Loucy (cell line): Measurements from ENCODE around the gene RAD51B.

Source experiments
- H2AFZ ChIP-seq: fragments of 200-600 bp; sonication (generic); 2 replicates; pipeline ENCODE4 v1.6.0; 2016; ENCODE audit warnings: antibody characterized with exemption, mild to moderate bottlenecking, low read length, moderate library complexity
- H3F3A ChIP-seq: fragments of 200-600 bp; 2 replicates; pipeline ENCODE4 v1.6.0; 2016; ENCODE audit warnings: antibody characterized with exemption, low read depth, mild to moderate bottlenecking
- H3K27me3 ChIP-seq: fragments of 200-600 bp; sonication (generic); 2 replicates; pipeline ENCODE4 v1.6.1; 2014; ENCODE audit warnings: low read length, mild to moderate bottlenecking; ENCODE audit not compliant: insufficient read depth, poor library complexity, severe bottlenecking
- H3K36me3 ChIP-seq: fragments of 200-600 bp; sonication (generic); 2 replicates; pipeline ENCODE4 v1.6.1; 2016; ENCODE audit warnings: low read length; ENCODE audit not compliant: insufficient read depth
- H3K4me1 ChIP-seq: fragments of 200-600 bp; sonication (generic); 2 replicates; pipeline ENCODE4 v1.5.1; 2014; ENCODE audit warnings: low read length, mild to moderate bottlenecking; ENCODE audit not compliant: insufficient read depth, poor library complexity, severe bottlenecking
- H3K4me2 ChIP-seq: fragments of 200-600 bp; sonication (generic); 2 replicates; pipeline ENCODE4 v1.6.0; 2014; ENCODE audit warnings: antibody characterized with exemption, low read length, low read depth, mild to moderate bottlenecking; ENCODE audit not compliant: poor library complexity, severe bottlenecking
- H3K4me3 ChIP-seq: fragments of 200-600 bp; sonication (generic); 2 replicates; pipeline ENCODE4 v1.5.1; 2014; ENCODE audit warnings: low read length, mild to moderate bottlenecking, mixed read lengths; ENCODE audit not compliant: poor library complexity, severe bottlenecking
- H3K79me2 ChIP-seq: fragments of 200-600 bp; sonication (generic); 2 replicates; pipeline ENCODE4 v1.6.1; 2014; ENCODE audit warnings: low read length; ENCODE audit not compliant: insufficient read depth
- H3K9ac ChIP-seq: fragments of 200-600 bp; sonication (generic); 2 replicates; pipeline ENCODE4 v1.6.0; 2014; ENCODE audit warnings: mild to moderate bottlenecking, low read depth, low read length, moderate library complexity; ENCODE audit not compliant: poor library complexity, severe bottlenecking
- H3K9me2 ChIP-seq: fragments of 200-600 bp; sonication (generic); replicated peaks from 2 replicates; pipeline ENCODE4 v1.6.1; 2016; ENCODE audit warnings: low read depth, low read length, mixed read lengths
- H3K9me3 ChIP-seq: fragments of 200-600 bp; sonication (generic); 2 replicates; pipeline ENCODE4 v1.6.1; 2014; ENCODE audit warnings: mild to moderate bottlenecking, antibody characterized with exemption, low read length, low read depth; ENCODE audit not compliant: insufficient read depth
- H4K20me1 ChIP-seq: fragments of 200-600 bp; sonication (generic); 2 replicates; pipeline ENCODE4 v1.6.0; 2014; ENCODE audit warnings: antibody characterized with exemption, low read length, mild to moderate bottlenecking; ENCODE audit not compliant: insufficient read depth, poor library complexity, severe bottlenecking
- CTCF ChIP-seq: fragments of 200-600 bp; sonication (generic); conservative IDR thresholded peaks from 2 replicates; pipeline ENCODE4 v1.5.1; 2014; ENCODE audit warnings: mild to moderate bottlenecking, antibody characterized with exemption, low read length
- EZH2phosphoT487 ChIP-seq: fragments of 200-600 bp; IDR thresholded peaks from 2 replicates; pipeline ENCODE4 v1.6.1; 2018; ENCODE audit warnings: antibody characterized with exemption, mild to moderate bottlenecking, moderate library complexity, borderline replicate concordance

Gene RAD51B

GRCh38 chr14:68444449-68445168 is 625.0 kb downstream of the RAD51B start:
- peak overlapping the region; percentile 16 for H3K4me3 ChIP-seq
- TF ChIP-seq CTCF (no peak), EZH2phosphoT487 (no peak)
- no peaks in the 10 kb centered on the region for H3F3A ChIP-seq
- no peaks in the 10 kb centered on the region for H3K79me2 ChIP-seq
- no peaks in the 10 kb centered on the region for H3K9me3 ChIP-seq
- H3K27me3 ChIP-seq = no peaks in the 10 kb centered on the region
- H3K36me3 ChIP-seq = no peaks in the 10 kb centered on the region
- no peaks in the 10 kb centered on the region for H4K20me1 ChIP-seq
- H3K9ac ChIP-seq = peak overlapping the region; percentile 24
- H3K4me1 ChIP-seq = peaks cover 47% of the 10 kb centered on the region
- H3K4me2 ChIP-seq = peak overlapping the region; percentile 47
- H2AFZ ChIP-seq = no peak overlapping the region; the same call in 1 of the 2 replicates
- no peaks in the 10 kb centered on the region for H3K9me2 ChIP-seq

GRCh38 chr14:68446243-68447040 is 626.9 kb downstream of the RAD51B start:
- Histone ChIP-seq H3K27me3 (no peaks in the 10 kb centered on the region), H3K4me2 (no peak overlapping the region), H3F3A (no peaks in the 10 kb centered on the region), H3K9me2 (no peaks in the 10 kb centered on the region), H3K9ac (no peak overlapping the region), H3K79me2 (no peaks in the 10 kb centered on the region), H3K36me3 (no peaks in the 10 kb centered on the region), H2AFZ (no peak overlapping the region), H3K4me1 (peaks cover 45% of the 10 kb centered on the region), H3K4me3 (no peak overlapping the region), H3K9me3 (no peaks in the 10 kb centered on the region), H4K20me1 (no peaks in the 10 kb centered on the region)
- TF ChIP-seq EZH2phosphoT487 (no peak), CTCF (no peak)

GRCh38 chr14:68447581-68448251 is 628.1 kb downstream of the RAD51B start:
- TF ChIP-seq CTCF (no peak), EZH2phosphoT487 (no peak)
- H3K4me1 ChIP-seq = peaks cover 38% of the 10 kb centered on the region

More at GRCh38 chr14:68447581-68448251, 628.1 kb downstream of the RAD51B start:
- H3K4me3 ChIP-seq = no peak overlapping the region
- no peak overlapping the region for H2AFZ ChIP-seq
- H3K79me2 ChIP-seq = no peaks in the 10 kb centered on the region
- no peaks in the 10 kb centered on the region for H3K36me3 ChIP-seq
- no peaks in the 10 kb centered on the region for H3F3A ChIP-seq
- no peak overlapping the region for H3K4me2 ChIP-seq
- H3K9me3 ChIP-seq = no peaks in the 10 kb centered on the region
- H3K9me2 ChIP-seq = no peaks in the 10 kb centered on the region
- no peak overlapping the region for H3K9ac ChIP-seq
- H3K27me3 ChIP-seq = no peaks in the 10 kb centered on the region
- no peaks in the 10 kb centered on the region for H4K20me1 ChIP-seq
